Fibroblast of skin of right quadriceps (primary cell): Measurements from ENCODE around the gene CELF2.
"Not testable (repeated sequence)": the region's sequence is repeated elsewhere in the genome, so short reads cannot be mapped to it uniquely, and the experiment has no call there.

Experiments
- DNase-seq: peaks from one replicate; pipeline ENCODE4 v3.0.0-alpha.2; 2013

CELF2 gene

GRCh38 chr10:11366889-11367288, 349.2 kb downstream of the CELF2 start:
- not testable (repeated sequence) for DNase-seq

DNA sequence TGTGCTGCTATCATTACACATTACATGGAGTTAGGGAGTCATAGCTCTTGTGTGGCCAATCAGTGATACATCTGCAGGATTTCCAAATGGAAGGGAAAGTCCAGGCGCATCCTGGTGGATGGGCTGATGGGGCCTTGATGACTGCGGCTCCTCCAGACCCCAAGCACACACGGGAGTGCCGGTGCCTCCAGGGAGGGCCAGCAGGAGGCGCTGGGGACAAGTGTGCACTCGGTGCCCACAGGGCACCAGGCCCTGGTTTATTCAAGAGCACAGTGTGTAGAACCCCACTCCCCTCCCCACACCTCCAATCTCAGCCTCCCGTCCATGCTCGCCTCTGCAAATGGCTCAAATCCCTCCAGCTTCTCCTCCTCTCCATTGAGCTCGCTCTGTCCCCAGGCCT, 349.8 kb downstream of the CELF2 start:
- no peak for DNase-seq

DNA sequence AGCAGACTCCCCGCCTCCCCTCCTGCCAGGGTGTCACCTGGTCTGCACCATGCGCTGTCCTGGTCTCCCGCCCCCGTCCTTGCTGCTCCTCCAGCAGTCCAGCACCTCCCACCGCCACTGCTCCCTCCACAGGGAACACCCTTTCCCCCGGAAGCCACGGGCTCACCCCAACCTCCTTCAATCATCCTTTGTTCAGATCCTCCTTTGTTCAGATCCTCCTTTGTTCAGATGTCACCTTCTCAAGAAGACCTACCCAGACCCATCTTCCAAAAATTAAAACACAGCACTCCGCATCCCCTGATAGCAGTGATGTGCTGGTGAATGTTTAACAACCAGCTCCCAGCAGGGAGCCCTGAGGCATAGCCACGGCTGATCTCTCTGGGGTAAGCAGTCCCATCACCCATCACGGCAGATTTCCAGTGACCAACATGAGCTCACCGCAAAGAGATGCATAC, 356.1 kb downstream of the CELF2 start:
- no peak for DNase-seq

GRCh38 chr10:11377267-11377666, 359.6 kb downstream of the CELF2 start:
- no peak for DNase-seq

DNA sequence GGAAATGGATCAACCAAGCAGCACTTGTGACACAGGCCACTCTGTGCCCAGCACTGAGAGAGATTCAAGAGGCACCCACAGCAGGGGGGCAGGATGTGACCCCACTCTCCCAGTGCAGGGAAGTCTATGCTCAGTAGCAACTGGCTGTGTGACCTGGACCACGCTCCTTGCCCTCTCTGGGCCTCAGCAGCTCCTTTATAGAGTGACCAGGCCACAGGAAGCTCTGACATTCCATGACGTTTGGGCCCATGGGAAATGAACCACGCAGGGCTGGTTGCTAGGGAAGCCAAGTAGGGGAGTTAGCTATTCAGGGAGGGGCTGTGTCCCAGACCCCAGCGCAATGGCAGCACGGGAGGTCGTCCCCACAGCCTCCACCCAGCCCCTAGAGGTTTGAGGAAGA, 361.2 kb downstream of the CELF2 start:
- no peak for DNase-seq

GRCh38 chr10:11379771-11380170, 362.1 kb downstream of the CELF2 start:
- DNase-seq, result no peak

DNA sequence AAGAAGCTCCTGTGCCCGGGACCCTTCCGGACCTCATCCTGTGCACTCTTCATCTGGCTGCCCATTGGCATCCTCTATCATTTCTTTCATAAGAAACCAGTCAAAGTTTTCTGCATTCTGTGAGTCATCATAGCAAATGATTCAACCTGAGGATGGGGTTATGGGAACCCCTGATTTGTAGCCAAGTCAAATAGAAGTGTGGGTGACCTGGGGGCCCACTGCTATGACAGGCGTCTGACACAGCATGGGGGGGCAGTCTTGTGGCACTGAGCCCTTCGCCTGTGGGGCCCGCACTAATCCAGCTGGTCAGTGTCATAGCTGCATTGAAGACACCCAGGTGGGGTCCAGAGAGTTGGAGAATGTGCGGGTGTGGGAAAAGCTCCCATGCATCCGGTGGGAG, 363.4 kb downstream of the CELF2 start:
- DNase-seq, result peak; percentile 12

- no peak for DNase-seq
Observed at GRCh38 chr10:11381511-11381910, 363.8 kb downstream of the CELF2 start.

- no peak for DNase-seq
Observed at GRCh38 chr10:11382187-11382586, 364.5 kb downstream of the CELF2 start.

DNA sequence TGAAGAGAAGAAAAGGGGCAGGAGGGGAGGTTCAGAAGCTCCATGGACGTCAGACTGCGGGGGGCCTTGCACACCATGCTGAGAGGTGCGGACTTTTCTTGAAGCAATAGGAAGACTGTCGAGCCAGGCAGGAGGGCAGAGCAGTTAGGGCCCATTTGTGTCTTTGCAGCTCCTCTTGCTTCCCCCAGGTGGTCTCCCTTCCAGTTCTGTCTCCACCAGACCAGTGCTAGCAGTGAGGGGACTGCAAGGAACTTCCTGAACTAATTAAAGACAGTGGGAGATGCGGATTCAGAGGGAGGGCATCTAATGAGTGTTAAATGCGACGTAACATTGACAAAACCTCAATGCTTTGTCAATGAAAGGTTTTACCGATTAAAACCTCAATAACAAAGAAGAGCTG, 368.4 kb downstream of the CELF2 start:
- no peak for DNase-seq
